Measurements from ENCODE around the gene SLC39A9. TPM values are rescaled to one million over a fixed set of nuclear protein-coding genes. Genes with fewer than 3 reads are reported as not detected.

The SLC39A9 gene
- total RNA-seq, 1 experiment from 2014 or later: 44.1 TPM

GRCh38 chr14:69500096-69500495, 101.6 kb downstream of the SLC39A9 start:
- Mint-ChIP-seq H3K36me3 (no peaks in the 10 kb centered on the region), H3K9me3 (no peaks in the 10 kb centered on the region), H3K4me3 (no peak overlapping the region), H3K27me3 (ENCODE audit: low read depth) (peaks cover 18% of the 10 kb centered on the region), H3K27ac (no peak overlapping the region), H3K4me1 (peaks cover 13% of the 10 kb centered on the region)
- ATAC-seq (no peak), DNase-seq (ENCODE audit: low spot score) (no peak)
- TF ChIP-seq GABPB1 (CRISPR knock-in tag; IDR thresholded peaks at IDR 0.05): no peak
- TF ChIP-seq, protein P1, sequence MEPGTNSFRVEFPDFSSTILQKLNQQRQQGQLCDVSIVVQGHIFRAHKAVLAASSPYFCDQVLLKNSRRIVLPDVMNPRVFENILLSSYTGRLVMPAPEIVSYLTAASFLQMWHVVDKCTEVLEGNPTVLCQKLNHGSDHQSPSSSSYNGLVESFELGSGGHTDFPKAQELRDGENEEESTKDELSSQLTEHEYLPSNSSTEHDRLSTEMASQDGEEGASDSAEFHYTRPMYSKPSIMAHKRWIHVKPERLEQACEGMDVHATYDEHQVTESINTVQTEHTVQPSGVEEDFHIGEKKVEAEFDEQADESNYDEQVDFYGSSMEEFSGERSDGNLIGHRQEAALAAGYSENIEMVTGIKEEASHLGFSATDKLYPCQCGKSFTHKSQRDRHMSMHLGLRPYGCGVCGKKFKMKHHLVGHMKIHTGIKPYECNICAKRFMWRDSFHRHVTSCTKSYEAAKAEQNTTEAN (CRISPR knock-in tag; IDR thresholded peaks at IDR 0.05): no peak
- TF ChIP-seq CTCF (IDR thresholded peaks at IDR 0.05): no peak
- TF ChIP-seq NR2C2 (CRISPR knock-in tag; IDR thresholded peaks at IDR 0.05): no peak
- no peak for TF ChIP-seq EMX1 (CRISPR knock-in tag; IDR thresholded peaks at IDR 0.05)
- no peak for TF ChIP-seq CBFB (CRISPR knock-in tag; IDR thresholded peaks at IDR 0.05; ENCODE audit: low read depth)
- TF ChIP-seq, protein P2, sequence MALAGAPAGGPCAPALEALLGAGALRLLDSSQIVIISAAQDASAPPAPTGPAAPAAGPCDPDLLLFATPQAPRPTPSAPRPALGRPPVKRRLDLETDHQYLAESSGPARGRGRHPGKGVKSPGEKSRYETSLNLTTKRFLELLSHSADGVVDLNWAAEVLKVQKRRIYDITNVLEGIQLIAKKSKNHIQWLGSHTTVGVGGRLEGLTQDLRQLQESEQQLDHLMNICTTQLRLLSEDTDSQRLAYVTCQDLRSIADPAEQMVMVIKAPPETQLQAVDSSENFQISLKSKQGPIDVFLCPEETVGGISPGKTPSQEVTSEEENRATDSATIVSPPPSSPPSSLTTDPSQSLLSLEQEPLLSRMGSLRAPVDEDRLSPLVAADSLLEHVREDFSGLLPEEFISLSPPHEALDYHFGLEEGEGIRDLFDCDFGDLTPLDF (CRISPR knock-in tag; IDR thresholded peaks at IDR 0.05): no peak
- ChIA-PET CTCF (interaction anchor here (1.1 to 2.9 kb wide), 6 partner anchors 14 to 74 kb away, joined by 4 to 13 read pairs (median 6); partner anchors contain the start of genes CCDC177 and PLEKHD1), POLR2A (interaction anchor here (0.6 kb wide), 1 partner anchor 105 kb away, joined by 3 read pairs; no protein-coding TSS in a partner anchor)

DNA sequence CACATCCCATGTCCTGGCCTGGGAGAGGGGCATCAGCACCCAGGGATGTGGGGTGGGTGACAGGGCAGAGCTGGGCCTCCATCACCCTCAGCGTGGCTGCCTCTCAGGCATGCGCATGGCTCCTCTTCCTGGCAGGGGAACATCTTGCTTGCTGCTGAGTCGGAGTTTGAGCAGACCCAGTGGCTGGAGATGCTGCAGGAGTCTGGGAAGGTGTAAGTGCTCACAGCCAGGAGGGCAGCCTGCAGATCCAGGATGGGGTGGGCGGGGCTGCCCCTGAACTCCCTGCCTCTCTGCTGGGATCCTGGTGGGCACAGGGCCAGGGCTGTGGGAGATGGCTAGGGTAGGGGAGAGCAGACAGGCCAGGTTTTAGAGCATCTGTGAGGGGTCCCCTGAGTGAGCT, 102.2 kb downstream of the SLC39A9 start:
- Mint-ChIP-seq H3K4me1 (peaks cover 13% of the 10 kb centered on the region), H3K4me3 (no peak overlapping the region), H3K36me3 (no peaks in the 10 kb centered on the region), H3K27me3 (ENCODE audit: low read depth) (peaks cover 18% of the 10 kb centered on the region), H3K27ac (no peak overlapping the region), H3K9me3 (no peaks in the 10 kb centered on the region)
- no peak for TF ChIP-seq CREM (CRISPR knock-in tag; IDR thresholded peaks at IDR 0.05)
- TF ChIP-seq GABPB1 (CRISPR knock-in tag; IDR thresholded peaks at IDR 0.05): no peak
- TF ChIP-seq NFATC4 (CRISPR knock-in tag; IDR thresholded peaks at IDR 0.05): no peak
- TF ChIP-seq ZNF671 (CRISPR knock-in tag; IDR thresholded peaks at IDR 0.05): no peak
- no peak for TF ChIP-seq ZNF425 (CRISPR knock-in tag; conservative IDR thresholded peaks at IDR 0.05)
- TF ChIP-seq HMGA2 (CRISPR knock-in tag; IDR thresholded peaks at IDR 0.05): no peak
- TF ChIP-seq ZSCAN18 (CRISPR knock-in tag; IDR thresholded peaks at IDR 0.05): no peak
- TF ChIP-seq MAX (CRISPR knock-in tag; IDR thresholded peaks at IDR 0.05): no peak
- no peak for TF ChIP-seq PRRX2 (CRISPR knock-in tag; IDR thresholded peaks at IDR 0.05)
- no peak for TF ChIP-seq ELF4 (CRISPR knock-in tag; IDR thresholded peaks at IDR 0.05; ENCODE audit: low read depth)
- no peak for TF ChIP-seq OVOL2 (CRISPR knock-in tag; IDR thresholded peaks at IDR 0.05; ENCODE audit: borderline replicate concordance)
- TF ChIP-seq SMAD3 (CRISPR knock-in tag; IDR thresholded peaks at IDR 0.05; ENCODE audit: borderline replicate concordance): no peak
- no peak for TF ChIP-seq ESRRA (CRISPR knock-in tag; IDR thresholded peaks at IDR 0.05; ENCODE audit: borderline replicate concordance)
- TF ChIP-seq ATF3 (CRISPR knock-in tag; conservative IDR thresholded peaks at IDR 0.05): no peak
- no peak for TF ChIP-seq ZNF263 (CRISPR knock-in tag; IDR thresholded peaks at IDR 0.05; ENCODE audit: low read depth)
- no peak for TF ChIP-seq NR1H2 (CRISPR knock-in tag; IDR thresholded peaks at IDR 0.05)
- TF ChIP-seq ZNF396 (CRISPR knock-in tag; IDR thresholded peaks at IDR 0.05; ENCODE audit: borderline replicate concordance): no peak
- no peak for TF ChIP-seq TP53 (CRISPR knock-in tag; IDR thresholded peaks at IDR 0.05)
- no peak for TF ChIP-seq MLX (CRISPR knock-in tag; IDR thresholded peaks at IDR 0.05)
- no peak for DNase-seq (ENCODE audit: low spot score)
- POLR2A ChIA-PET: no interaction called here
- CTCF ChIA-PET: interaction anchor here (0.8 to 2.9 kb wide), 7 partner anchors 12 to 73 kb away, joined by 3 to 13 read pairs (median 5); partner anchors contain the start of genes CCDC177 and PLEKHD1
- ATAC-seq: no peak; the same call in 1 of the 2 replicates
